HG02763 (cell line): ENCODE results near the gene MAML3.

Experiments used
- ATAC-seq: cut with Tn5 transposase; IDR thresholded peaks from one replicate; pipeline ENCODE4 v1.9.1; 2021; ENCODE audit warnings: mild to moderate bottlenecking, moderate library complexity; ENCODE audit not compliant: unreplicated experiment

MAML3 gene

DNA sequence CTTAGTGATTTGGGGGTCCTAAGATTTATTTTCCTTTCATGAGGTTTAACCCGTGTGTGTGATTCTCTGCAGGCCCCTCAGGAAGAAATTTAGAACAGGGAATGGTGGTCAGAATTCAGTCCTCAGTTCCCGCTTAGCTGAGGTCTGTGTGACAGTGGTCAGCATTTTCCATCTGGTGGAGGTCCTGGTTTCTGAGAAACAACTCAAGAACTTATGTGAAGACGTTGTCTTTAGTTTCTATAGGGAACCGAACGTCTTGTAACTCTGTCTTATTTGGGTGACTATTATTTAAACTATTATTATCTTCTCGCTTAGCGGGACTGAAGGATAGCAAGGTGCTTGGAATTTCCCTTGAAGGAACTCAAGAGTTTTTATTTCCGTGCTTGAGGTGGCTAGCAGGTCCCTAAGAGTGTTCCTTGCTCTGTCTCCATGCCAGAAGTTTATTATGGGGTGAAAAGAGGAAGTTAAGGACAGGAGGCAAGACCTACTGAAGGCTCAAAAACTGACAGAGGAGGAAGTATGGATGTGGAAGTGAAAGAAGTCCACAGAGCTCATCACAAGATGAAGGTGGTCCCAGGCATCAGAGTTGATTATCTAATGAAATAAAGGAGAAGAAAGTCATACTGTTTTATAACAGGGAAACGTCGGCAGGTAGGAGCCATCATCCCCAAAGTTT lies 479.0 kb downstream of the MAML3 start:
- no peak for ATAC-seq

DNA sequence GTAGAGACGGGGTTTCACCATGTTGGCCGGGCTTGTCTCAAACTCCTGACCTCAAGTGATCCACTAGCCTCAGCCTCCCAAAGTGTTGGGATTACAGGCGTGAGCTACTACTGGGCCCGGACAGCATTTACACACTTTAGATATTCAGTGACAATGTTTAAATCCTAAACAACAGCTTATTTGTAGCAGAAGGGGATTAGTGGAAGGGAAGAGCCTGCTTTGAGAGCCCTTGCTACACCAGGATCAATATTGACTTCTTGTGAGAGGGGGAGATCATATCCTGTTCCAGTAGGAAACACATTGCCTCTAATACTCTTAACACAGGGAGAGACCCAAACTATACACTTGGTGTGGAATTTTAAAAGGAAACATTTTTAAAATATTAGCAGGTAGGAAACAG lies 481.3 kb downstream of the MAML3 start:
- ATAC-seq, result no peak

DNA sequence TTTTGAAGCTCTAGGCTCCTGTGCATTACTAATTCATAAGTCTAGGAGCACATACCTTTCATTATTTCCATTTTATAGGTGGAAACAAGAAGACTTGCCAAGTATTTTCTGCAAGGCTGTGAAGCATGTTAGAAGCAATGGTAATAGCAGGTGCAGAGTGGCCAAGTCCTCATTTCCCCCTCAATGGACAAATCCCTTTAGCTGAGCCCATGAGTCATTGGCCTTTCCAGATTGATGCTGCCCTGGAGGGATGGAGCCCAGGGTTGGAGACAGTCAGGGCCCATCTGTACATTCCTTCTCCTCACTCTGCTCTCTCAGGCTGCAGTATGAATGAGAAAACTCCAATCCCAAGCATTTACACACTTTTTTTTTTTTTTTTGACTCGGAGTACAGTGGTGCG lies 481.8 kb downstream of the MAML3 start:
- ATAC-seq, result no peak

DNA sequence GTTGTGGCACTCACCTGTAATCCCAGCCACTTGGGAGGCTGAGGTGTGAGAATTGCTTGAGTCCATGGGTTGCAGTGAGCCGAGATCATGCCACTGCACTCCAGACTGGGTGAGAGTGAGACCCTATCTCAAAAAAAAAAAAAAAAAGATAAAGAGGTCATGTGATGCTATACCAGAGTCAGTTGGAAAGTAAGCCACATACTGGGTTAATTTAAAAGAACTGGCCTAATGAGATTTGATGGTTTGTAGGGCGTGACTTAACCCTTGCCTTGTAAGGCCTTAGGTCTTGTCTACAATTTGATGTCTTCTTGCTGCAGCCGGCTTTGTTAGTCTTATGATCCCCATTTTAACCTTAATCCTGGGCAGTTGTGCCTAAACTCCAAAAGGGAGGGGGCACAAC lies 483.2 kb downstream of the MAML3 start:
- ATAC-seq, result no peak

DNA sequence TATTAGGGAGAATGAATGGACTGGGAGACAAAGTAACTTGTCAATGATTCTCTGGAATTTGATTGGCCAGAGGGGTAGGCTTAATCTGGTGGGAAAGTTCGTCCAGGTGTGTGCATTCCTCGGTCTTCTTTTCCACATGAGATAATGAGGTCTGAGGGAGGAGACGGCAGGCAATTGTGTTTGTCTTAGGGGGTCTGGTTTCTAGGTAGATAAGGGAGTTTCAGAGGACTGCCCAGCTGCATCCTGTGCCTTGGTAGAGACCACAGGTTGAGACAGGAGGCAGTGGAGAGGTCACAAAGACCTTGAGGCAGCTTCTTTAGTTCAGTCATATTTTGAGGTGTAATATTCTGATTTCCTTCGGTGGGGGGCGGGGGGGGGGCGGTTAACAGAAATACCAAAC lies 484.1 kb downstream of the MAML3 start:
- ATAC-seq, result no peak

DNA sequence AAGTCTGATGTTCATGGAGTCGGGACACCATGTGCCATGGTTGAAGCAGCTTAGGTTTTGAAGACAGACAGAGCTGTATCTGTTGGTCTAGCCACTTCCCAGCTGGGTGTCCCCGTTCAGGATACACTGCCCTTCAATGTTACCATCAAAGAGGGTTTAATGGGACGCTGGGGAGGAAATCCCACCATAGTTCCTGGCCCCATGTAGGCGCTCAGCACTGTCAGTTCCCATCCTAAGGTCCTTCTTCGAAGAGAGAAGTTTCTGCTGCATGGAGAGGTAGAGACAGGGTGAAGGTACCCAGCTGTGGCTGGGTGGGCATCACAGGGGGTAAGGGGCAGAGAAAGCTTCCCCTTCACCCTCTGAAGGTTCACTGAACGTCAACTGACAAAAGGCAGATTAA lies 484.6 kb downstream of the MAML3 start:
- ATAC-seq, result no peak

DNA sequence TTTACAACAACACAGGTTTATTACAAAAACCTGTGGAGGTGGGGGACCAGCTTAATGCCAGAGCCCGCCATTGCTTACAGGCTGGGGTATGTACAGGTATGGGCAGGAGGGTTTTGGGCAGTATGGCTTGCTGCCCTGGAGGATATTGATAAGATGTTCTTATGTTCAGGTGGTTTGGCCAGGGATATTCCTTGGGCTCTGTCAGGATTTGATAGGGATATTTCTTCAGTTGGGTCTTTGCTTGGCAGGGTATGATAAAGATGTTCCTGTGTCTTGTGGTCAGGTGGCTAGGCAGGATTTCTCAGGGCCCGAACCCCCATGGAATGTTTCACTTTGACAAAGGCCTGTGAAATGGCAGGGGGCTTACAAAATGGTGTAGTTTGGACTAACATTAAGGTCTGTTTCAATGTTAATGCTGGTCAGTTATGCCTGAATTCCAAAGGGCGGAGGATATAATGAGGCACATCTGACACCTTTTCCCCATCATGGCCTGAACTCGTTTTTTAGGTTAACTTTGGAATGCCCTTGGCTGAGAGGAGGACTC lies 485.3 kb downstream of the MAML3 start:
- no peak for ATAC-seq

DNA sequence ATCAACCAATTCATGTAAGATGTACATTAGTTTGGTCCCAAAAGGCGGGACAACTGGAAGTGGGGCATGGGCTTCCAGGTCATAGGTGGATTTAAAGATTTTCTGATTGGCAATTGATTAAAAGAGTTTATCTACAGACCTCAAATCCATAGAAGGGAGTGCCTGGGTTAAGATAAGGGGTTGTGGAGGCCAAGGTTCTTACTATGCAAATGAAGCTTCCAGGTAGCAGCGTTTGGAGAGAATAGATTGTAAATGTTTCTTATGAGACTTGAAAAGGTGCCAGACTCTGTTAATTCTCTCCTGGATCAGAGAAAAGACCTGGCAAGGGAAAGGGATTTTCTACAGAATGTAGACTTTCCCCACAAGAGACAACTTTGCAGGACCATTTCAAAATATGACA lies 485.9 kb downstream of the MAML3 start:
- ATAC-seq, result no peak
